RCC 7860 (cell line): ENCODE results near the gene SCIMP.
"Not testable (repeated sequence)": the region's sequence is repeated elsewhere in the genome, so short reads cannot be mapped to it uniquely, and the experiment has no call there.

Source experiments
- DNase-seq: peaks from one replicate; pipeline ENCODE4 v3.0.0-alpha.2; 2015; ENCODE audit warnings: low spot score
- FAIRE-seq: peaks from 2 replicates; lab custom pipeline; 2012; peaks lifted over from hg19 to GRCh38; lab: Jason Lieb, UNC

SCIMP gene

DNA sequence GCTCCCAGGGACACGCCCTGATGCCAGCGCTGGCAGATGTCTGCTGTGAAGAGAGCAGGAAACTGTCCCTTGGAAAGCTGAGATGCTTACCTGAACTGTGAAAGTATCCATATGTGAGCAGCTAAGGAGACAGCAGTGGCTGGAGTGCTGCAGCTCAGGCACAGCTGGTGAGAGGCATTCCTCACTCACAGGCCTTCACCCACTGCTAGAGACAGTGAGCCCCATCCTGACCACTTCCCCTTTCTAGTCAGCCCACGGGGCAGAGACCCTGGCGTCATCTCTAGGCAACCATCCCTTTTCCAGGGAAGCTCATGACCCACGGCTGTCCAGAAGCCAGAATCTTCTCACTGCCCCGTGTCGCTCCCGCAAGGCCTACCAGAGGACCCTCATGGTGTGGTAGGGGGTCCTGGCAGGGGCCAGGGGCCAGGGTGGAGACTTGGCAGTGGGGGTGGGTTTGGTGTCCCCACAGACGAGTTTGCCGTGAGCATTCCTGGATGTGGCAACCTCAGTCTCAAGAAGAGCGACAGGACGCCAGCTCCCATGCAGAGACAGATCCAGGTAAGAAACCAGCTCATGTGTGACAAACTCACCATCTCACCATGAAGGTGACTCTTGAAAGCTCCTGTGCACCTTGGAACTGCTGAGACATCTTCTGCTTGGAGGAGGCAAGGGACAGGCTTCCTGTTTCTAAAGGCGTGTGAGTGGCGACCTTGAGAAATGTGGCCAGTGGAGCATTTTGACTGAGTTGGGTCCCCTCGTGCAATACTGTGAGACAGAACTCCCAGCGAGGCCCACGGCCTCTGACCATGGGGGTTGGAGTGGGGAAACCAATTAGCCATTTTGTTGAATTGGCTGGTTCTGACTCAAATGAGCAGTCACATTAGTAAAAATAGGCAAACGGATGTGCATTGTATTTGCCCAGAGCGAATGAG is at the start of gene SCIMP:
TSS of gene SCIMP (minus strand) at position 216 of the 932 bp plus-strand sequence. CDS start at position 111, 105 bp downstream.
- DNase-seq: no peak
- FAIRE-seq: no peak

DNA sequence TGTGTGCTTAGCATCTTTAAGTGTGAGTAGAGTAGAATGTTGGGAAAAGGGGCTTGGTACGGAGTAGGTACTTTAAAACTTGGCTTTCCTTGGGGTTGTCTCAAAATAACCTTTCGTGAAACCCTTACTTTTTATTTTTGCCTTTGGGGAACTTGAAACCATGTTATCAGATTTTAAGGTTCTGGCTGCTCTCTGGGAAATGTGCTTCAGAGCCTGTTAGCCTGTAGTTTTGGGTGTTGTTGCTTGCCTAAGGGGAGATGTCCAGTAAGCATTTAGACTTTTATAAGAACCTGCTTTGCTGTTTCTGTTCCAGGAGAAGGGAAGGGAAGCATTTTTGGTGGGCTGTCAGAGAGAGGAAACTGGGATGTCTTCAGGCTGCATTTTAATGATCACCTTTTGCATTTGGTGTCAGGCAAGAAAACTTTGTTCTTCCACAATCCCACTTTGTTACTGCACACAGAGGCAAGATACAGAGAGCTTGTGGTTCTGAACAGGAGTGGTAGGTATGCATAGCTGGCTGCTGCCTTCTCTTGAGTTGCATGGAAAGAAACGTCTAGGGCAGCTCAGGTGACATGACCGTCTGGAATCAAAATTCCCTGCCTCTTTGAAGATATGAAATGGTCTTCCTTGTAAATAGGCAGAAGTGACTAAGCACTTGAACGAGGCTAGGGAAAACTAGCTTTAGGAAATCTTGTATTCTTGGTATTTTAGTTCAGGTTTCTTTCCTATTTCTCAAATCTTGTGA is 49.1 kb upstream of the SCIMP start:
- no peak for FAIRE-seq
- DNase-seq: no peak

DNA sequence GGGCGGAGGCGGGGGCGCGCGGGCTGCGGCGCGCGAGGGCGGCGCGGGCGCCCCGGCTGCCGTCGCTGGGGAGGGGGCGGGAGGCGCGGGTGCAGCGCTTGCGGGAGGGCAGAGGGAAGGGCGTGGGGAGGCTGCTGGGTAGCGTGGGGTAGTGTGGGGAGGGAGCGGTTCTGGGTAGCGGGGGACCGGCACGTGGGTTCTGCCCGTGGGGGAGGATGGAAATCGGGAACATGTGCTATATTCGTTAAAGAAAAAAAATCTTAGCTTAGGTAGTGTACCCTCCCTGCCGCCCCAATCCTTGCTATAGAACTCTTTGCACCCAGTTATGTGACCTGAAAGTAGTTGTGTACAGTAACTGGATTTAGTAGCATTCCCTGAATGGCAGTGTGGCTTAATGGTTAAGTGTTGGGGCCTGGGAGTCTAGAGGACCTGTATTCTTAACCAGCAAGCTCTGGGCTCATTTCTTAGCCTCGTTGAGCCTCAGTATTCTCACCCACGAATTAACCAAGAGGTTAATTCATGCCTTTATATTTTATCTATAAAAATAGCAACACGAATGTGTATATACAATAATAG is 48.1 kb upstream of the SCIMP start:
- no peak for FAIRE-seq

DNA sequence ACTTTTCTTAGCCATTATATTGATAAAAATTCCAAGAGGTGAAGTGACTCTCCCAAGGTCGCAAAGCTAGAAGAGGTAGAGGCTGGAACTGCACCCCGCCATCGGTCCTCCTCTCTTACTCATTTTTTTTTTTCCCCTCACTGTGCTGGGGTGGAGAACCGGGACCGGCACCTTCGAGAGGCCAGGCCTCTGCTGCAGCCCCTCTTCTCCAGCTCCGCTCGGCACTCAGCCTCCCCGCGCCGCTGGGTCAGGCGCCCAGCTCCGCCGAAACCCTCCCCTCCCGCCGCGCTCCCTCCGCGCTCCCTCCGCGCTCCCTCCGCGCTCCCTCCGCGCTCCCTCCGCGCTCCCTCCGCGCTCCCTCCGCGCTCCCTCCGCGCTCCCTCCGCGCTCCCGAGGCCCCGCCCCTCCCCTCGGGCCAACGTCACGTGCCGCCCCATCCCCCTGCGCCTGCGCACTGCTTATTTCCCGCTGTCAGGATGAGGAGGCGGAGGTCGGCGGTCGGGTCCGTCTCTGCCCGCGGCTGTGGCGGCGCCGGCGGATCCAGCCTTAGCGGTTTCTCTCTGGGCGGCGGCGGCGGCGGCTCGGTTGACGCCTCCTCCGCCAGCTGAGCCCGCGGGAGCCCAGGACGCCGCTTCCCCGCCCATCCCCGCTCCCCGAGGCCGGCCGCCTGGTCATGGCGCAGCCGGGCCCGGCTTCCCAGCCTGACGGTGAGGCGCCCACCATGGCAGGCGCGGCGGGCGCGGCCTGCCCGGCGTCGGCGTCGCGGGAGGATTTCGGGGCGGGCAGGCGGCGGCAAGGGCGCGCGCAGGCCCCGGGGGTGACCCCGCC is 47.4 kb upstream of the SCIMP start, which contains the start of gene RABEP1:
TSS of gene RABEP1 (plus strand) at position 471 of the 828 bp plus-strand sequence. CDS start at position 674, 203 bp downstream.
- DNase-seq (peak; percentile 73), FAIRE-seq (no peak)

More for the DNA sequence above, 48.1 kb upstream of the SCIMP start:
- DNase-seq: no peak

DNA sequence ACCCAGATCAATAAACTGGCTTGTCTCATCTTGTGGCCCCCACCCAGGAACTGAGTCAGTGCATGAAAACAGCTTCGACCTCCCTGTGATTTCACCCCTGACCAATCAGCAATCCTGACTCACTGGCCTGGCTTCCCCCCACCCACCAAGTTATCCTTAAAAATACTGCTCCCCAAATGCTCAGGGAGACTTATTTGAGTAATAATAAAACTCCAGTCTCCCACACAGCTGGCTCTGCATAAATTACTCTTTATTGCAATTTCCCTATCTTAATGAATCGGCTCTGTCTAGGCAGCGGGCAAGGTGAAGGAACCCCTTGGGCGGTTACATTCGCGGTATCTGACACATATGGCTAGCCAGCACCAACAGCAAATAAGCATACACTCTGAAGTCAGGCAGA is 37.7 kb upstream of the SCIMP start:
- DNase-seq (no peak), FAIRE-seq (no peak)

DNA sequence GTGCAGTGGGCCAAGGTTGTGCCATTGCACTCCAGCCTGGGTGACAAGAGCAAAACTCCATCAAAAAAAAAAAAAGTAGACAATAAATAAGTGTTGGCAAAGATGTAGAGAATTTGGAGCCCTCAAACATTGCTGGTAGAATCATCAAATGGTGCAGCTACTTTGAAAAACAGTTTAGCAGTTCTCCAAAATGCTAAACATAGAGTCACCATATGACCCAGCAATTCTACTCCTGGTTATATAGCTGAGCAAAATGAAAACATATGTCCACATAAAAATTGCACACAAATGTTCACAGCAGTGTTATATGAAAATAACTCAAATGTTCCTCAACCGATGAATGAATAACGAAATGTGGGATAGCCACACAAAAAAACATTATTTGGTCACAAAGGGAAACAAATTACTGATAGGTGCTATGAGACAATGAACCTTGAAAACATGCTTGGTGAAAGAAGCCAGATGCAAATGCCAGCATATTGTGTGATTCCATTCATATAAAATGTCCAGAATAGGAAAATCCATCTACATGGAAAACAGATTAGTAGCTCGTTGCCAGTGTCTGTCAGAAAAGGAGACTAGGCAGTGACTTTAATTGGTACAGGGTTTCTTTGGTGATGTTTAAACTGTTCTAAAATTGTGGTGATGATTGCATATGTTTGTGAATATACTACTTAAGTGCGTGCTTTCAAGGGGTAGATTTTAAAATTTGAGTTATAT is 34.7 kb upstream of the SCIMP start:
- FAIRE-seq: no peak

DNA sequence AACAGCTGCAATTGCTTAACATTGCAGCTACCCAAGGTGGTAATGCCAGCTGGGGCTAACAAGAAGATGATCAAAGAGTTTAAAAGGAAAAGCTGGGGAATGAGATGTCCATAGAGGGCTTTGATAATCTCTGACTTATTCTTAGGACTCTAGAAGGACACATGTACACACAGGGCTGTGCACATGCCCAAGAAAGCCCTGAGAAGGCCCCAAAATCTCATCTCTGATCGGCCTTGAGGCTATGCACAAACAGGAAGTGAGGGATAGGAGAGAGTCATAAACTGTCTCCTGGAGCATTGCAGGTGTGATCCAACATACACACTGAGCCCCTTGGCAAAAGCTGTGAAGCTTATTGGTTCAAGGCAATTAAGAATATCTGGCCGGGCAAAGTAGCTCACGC is 30.2 kb upstream of the SCIMP start:
- FAIRE-seq (no peak), DNase-seq (no peak)

More for the DNA sequence above, 34.7 kb upstream of the SCIMP start:
- DNase-seq: no peak

DNA sequence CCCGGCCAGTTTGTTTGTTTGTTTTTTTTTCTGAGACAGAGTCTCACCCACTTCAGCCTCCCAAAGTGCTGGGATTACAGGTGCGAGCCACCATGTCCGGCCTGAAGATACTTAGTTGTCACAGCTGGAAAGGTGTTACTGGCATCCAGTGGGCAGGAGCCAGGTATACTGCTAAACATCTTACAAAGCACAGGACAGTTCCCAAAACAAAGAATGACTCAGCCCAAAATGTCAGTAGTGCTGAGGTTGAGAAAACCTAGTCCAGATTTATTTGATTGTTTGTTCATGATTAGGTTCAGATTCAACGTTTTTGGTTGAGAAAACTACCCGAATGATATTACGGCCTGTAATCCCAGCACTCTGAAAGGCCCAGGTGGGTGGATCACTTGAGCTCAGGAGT is 28.8 kb upstream of the SCIMP start:
- FAIRE-seq: no peak
- no peak for DNase-seq

DNA sequence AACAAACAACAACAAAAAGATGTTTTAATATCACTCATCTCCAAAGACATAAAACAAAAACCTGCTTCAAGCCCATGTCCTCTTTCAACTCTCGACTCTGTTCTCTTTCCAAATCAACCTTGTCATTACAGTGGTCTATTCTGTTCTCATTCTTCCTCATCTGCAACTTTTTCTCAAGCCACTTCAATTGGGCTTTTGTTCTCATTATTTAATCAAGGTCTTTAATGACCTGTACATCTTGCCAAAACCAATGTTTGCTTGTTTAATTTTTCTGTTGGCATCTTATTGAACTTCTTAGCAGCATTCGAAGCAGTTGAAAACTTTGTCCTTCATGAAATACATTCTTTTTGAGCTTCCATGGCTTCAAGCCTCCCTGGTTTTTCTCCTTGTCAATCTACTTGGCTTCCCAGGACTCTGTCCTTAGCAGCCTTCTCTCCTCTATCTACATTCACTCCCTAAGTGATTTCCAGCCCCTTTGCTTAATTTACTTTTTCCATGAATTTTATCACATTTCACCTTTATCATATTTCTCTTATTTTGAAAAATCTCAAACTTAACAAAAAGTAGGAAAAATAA is 27.8 kb upstream of the SCIMP start:
- FAIRE-seq: no peak

DNA sequence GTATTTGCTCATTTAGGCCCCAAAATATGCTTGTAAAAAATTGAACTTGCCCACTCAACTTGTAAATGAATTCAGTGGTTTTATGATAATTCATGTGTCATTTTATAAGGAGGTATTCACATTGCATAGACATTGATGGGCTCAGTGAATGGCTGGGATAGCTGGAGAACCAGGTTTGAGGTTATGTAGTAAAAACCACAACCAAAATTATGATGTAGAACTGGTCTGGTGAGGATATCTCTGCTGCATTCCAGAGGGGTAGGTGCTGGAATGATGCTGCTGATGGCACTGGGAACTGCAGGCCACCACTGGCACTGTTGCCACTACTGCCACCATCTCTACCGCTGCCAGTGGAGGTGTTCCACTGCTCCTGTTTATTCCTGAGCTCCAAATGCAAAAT is 25.9 kb upstream of the SCIMP start:
- FAIRE-seq: no peak
- DNase-seq: no peak

More for the DNA sequence above, 27.8 kb upstream of the SCIMP start:
- no peak for DNase-seq

DNA sequence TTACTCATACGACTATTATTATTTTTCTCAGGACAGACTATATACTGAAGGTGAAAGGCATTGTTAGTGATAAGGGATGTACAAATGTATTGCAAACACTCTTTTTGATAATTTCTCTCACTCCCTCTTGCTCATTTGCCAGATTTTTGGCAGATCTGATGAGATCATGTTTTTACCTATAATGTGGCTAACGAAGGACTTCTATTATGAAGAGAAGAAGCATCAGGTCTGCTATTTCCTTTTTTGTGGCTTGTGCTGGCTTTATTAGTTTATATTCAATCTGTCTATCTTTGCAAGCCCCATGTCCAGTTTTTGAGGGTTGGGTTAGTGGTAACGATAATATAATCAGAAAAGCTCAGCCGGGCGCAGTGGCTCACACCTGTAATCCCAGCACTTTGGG is 22.5 kb upstream of the SCIMP start:
- FAIRE-seq: no peak
- DNase-seq: no peak

DNA sequence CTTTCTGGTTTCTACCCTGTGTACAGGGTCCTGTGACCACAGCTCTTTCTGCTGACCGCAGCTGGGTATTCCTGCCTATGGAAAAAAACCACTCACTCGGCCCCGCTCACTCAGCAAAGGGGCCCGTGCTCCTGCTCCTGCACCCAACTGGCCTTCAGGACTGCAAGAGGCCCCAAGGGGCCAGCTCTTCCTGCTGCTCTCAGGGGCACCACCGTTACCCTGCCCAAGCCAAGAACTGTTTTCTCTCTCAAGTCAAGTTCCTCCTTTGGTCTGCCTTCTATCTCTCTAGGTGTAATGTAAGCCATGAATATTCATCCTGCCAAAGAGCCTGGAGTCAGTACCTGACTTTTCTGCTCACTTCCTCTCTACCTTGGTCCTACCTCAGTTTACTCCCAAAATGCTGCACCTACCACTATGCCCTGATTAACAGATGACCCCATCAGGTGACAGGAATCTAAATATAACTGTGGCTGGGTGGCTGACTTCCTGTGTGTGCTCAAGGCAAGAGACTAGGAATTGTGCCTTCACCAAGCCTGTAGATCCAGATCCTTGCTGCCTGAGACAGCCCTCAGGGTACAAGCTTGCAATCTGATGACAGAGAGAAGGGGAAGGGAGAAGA is 20.4 kb upstream of the SCIMP start:
- FAIRE-seq: no peak
- no peak for DNase-seq

DNA sequence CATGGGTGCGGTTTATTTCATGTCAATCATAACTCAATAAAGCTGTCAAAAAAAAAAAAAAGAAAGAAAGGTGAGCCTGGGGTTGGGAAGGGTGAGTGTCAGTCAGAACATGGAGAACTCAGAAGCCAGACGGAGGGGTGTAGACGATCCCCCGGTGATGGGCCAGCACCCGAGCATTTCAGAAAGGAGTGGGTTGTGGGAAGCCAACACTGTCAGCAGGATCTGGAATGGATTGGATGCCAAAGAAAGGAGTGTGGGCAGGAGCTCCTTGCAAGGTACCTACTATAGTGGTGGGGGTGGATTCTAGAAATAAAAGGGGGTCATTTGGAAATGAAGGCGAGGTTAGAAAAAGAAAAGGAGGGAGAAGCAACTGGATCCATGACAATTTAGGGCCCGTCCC is 19.8 kb upstream of the SCIMP start:
- no peak for FAIRE-seq
- no peak for DNase-seq

DNA sequence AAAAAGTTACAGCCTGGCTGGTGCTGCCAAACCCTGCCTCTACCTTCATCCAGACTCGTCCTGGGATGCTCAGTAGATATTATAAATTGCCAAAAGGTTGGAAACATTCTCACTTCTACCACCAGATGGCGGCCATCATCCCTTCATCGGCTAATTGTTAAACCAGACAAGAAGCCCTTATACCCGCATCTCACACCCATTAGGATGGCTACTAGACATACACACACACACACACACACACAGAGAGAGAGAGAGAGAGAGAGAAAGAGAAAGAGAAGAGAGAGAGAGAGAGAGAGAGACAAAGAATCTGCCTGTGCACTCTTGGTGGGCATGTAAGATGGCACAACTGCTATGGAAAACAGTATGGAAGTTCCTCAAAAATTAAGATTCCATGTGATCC is 15.0 kb upstream of the SCIMP start:
- DNase-seq (peak; percentile 50), FAIRE-seq (no peak)

DNA sequence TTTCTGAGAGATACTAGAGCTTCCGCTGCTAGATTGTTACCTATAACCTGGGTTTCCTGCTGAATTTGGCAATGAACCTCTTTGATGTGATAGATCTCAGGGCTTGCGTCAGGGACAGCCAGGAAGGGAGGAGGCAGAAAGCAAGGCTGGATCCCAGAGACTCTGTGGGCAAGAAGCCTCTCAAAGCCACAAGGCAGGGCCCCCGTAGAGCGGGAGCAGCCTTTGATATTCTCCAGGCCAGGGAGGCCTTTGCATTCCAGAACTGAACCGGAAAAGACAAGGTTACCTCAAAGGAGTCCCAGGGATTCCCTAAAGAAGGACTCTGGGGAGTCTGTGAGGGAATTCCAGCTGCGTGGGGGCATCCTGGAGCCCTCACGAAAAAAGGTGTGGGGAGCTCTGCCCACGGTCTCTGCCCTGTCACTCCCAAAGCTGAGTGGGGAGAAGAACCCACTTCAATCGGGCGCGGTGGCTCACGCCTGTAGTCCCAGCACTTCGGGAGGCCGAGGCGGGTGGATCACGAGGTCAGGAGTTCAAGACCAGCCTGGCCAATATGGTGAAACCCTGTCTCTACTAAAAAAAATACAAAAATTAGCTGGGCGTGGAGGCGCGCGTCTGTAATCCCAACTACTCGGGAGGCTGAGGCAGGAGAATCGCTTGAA is 14.3 kb upstream of the SCIMP start:
- FAIRE-seq: no peak
- DNase-seq: no peak

DNA sequence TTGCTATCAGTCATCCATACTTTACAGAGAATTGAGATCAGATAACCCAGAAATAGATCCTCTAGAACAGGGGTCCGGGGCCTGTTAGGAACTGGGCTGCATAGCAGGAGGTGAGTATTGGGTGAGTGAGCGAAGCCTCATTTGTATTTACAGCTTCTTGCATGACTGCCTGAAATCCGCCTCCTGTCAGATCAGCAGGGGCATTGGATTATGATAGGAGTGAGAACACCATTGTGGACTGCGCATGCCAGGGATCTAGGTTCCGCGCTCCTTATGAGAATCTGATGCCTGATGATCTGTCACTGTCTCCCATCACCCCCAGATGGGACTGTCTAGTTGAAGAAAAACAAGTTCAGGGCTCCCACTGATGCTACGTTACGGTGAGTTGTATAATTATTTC is 13.0 kb upstream of the SCIMP start:
- no peak for FAIRE-seq
- no peak for DNase-seq

DNA sequence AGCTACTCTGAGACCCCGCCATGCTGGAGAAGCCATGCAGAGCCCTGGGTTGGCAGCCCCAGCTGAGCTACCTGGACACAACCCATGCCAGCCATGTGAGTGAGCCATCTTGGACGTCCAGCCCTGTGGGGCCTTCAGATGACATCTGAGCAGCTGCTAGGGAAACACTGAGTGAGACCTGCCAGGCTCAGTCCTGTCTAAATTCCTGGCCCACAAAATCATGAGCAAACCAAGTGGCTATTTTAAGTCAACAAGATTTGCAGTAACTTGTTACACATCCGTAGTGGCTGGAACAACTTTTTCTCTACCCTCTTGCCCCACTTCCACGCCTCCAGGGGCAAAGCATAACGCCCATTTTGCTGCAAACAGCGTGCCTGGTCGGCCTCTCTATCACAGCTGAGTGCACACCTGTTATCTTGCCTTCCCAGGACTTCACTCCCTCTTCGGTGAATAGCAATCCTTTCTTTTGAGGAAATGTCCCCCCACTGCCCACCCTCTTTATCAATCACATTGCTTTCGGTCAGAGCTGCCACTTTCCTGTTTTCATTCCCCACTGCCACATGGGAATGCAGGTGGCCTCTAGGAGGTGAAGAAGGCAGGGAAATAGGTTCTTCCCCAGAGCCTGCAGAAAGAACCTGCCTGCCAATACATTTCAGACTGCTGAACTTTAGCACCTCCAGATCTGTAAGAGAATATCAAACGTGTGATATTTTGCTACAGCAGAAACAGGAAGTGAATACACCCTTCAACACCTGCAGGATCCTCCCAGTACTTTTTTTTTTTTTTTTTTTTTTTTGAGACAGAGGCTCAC is 7.4 kb upstream of the SCIMP start:
- DNase-seq (no peak), FAIRE-seq (no peak)

DNA sequence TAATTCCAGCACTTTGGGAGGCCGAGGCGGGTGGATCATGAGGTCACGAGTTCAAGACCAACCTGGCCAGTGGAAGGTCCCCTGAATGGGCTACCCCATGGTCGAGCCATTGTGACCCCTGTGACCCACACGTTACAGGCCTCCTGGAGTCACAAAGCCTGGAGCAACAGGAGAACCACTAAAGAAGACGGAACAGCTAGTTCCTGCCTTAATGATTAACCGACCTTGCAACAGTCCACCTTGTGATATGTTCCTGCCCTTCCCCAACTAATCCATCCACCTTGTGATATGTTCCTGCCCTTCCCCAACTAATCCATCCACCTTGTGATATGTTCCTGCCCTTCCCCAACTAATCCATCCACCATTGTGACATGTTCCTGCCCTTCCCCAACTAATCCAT is 5.1 kb upstream of the SCIMP start:
- FAIRE-seq, DNase-seq: not testable (repeated sequence)
